Mesendoderm (in vitro differentiated cells): ENCODE results near the gene RND1.

ENCODE experiments used
- DNase-seq: peaks from one replicate; pipeline ENCODE4 v3.0.0; 2013
- H2AK5ac ChIP-seq: 2 replicates; pipeline ENCODE4 v1.6.1; 2013; ENCODE audit warnings: low read length, inconsistent platforms
- H2BK120ac ChIP-seq: 2 replicates; pipeline ENCODE4 v1.6.1; 2013; ENCODE audit warnings: low read depth, mild to moderate bottlenecking, low read length, moderate library complexity, mixed read lengths
- H2BK15ac ChIP-seq: replicated peaks from 2 replicates; pipeline ENCODE4 v1.6.1; 2013; ENCODE audit warnings: low read depth, mild to moderate bottlenecking, moderate library complexity
- H2BK5ac ChIP-seq: 2 replicates; pipeline ENCODE4 v1.6.1; 2013; ENCODE audit warnings: low read length, inconsistent platforms
- H3K18ac ChIP-seq: 2 replicates; pipeline ENCODE4 v1.6.1; 2013; ENCODE audit warnings: mild to moderate bottlenecking, low read length, mixed read lengths
- H3K23ac ChIP-seq: one replicate; pipeline ENCODE4 v1.6.1; 2013; ENCODE audit warnings: low read length
- H3K27ac ChIP-seq: 2 replicates; pipeline ENCODE4 v1.5.1; 2013; ENCODE audit warnings: low read depth, mild to moderate bottlenecking, inconsistent platforms, low read length, moderate library complexity
- H3K27me3 ChIP-seq: 2 replicates; pipeline ENCODE4 v1.6.1; 2013; ENCODE audit warnings: low read length, control low read depth, mild to moderate bottlenecking, inconsistent platforms; ENCODE audit not compliant: insufficient read depth, poor library complexity
- H3K36me3 ChIP-seq: 2 replicates; pipeline ENCODE4 v1.6.1; 2013; ENCODE audit warnings: low read length, inconsistent platforms; ENCODE audit not compliant: control insufficient read depth, insufficient read depth
- H3K4ac ChIP-seq: one replicate; pipeline ENCODE4 v1.6.1; 2013; ENCODE audit warnings: low read depth, mild to moderate bottlenecking, low read length, moderate library complexity
- H3K4me1 ChIP-seq: 2 replicates; pipeline ENCODE4 v1.6.1; 2013; ENCODE audit warnings: low read depth, low read length, inconsistent platforms; ENCODE audit not compliant: control insufficient read depth
- H3K4me2 ChIP-seq: 2 replicates; pipeline ENCODE4 v1.6.1; 2013; ENCODE audit warnings: low read length
- H3K4me3 ChIP-seq: 2 replicates; pipeline ENCODE4 v1.5.1; 2013; ENCODE audit warnings: mild to moderate bottlenecking, low read length
- H3K56ac ChIP-seq: one replicate; pipeline ENCODE4 v1.6.1; 2013; ENCODE audit warnings: low read length
- H3K79me1 ChIP-seq: 2 replicates; pipeline ENCODE4 v1.6.1; 2013; ENCODE audit warnings: low read length, inconsistent platforms
- H3K79me2 ChIP-seq: 2 replicates; pipeline ENCODE4 v1.6.1; 2013; ENCODE audit warnings: mild to moderate bottlenecking, low read length; ENCODE audit not compliant: control insufficient read depth, insufficient read depth
- H3K9ac ChIP-seq: 2 replicates; pipeline ENCODE4 v1.6.1; 2013; ENCODE audit warnings: low read length, inconsistent platforms
- H4K5ac ChIP-seq: one replicate; pipeline ENCODE4 v1.6.1; 2013; ENCODE audit warnings: low read length
- H4K8ac ChIP-seq: one replicate; pipeline ENCODE4 v1.6.1; 2013; ENCODE audit warnings: low read depth, mild to moderate bottlenecking, control low read depth, low read length, moderate library complexity
- whole genome bisulfite sequencing: extraction: QIAGEN DNeasy Blood & Tissue Kit; methylation state at CpG from one replicate; pipeline ENCODE4 v1.1.7; 2013; ENCODE audit warnings: low lambda C conversion rate, missing lambda C conversion rate; ENCODE audit not compliant: insufficient coverage; ENCODE audit errors: extremely low coverage; 5-methylcytosine and 5-hydroxymethylcytosine counted together

RND1 gene

GRCh38 chr12:48815126-48816110 is 50.3 kb downstream of the RND1 start:
- peak; percentile 91 for DNase-seq
- Histone ChIP-seq H3K79me2 (no peaks in the 10 kb centered on the region), H3K4me3 (peak overlapping the region; percentile 90), H2AK5ac (no peak overlapping the region), H4K8ac (no peak overlapping the region), H3K36me3 (no peaks in the 10 kb centered on the region), H3K23ac (peak overlapping the region; percentile 76), H3K18ac (peak overlapping the region; percentile 12), H2BK120ac (no peak overlapping the region), H3K4me1 (peaks cover 5% of the 10 kb centered on the region), H3K79me1 (no peaks in the 10 kb centered on the region), H3K9ac (peak overlapping the region; percentile 95), H3K27ac (no peak overlapping the region), H2BK15ac (no peak overlapping the region), H3K56ac (peak overlapping the region; percentile 99), H2BK5ac (peak overlapping the region; percentile 82), H4K5ac (no peak overlapping the region), H3K4ac (no peak overlapping the region), H3K4me2 (peak overlapping the region; percentile 97), H3K27me3 (peaks cover 16% of the 10 kb centered on the region)
- no CpG with 5 or more reads among the region's 54 CpGs for WGBS

GRCh38 chr12:48814262-48815125 is 51.2 kb downstream of the RND1 start:
- peaks cover 16% of the 10 kb centered on the region for H3K27me3 ChIP-seq
- H3K9ac ChIP-seq, result peak overlapping the region; percentile 95
- WGBS, result no CpG with 5 or more reads among the region's 70 CpGs
- H3K79me1 ChIP-seq, result no peaks in the 10 kb centered on the region
- H3K4me3 ChIP-seq, result peak overlapping the region; percentile 90
- no peak overlapping the region for H4K8ac ChIP-seq
- no peak overlapping the region for H2BK5ac ChIP-seq
- H2BK15ac ChIP-seq, result no peak overlapping the region
- no peak overlapping the region for H2AK5ac ChIP-seq
- H4K5ac ChIP-seq, result no peak overlapping the region
- H3K23ac ChIP-seq, result peak overlapping the region; percentile 76
- peak; percentile 64 for DNase-seq
- H3K4ac ChIP-seq, result no peak overlapping the region
- no peaks in the 10 kb centered on the region for H3K79me2 ChIP-seq
- no peak overlapping the region for H3K27ac ChIP-seq
- peak overlapping the region; percentile 13 for H3K18ac ChIP-seq
- H2BK120ac ChIP-seq, result no peak overlapping the region
- peak overlapping the region; percentile 97 for H3K4me2 ChIP-seq
- peaks cover 5% of the 10 kb centered on the region for H3K4me1 ChIP-seq
- H3K56ac ChIP-seq, result peak overlapping the region; percentile 99
- no peaks in the 10 kb centered on the region for H3K36me3 ChIP-seq

GRCh38 chr12:48813465-48814261 is 52.0 kb downstream of the RND1 start:
- Histone ChIP-seq H2AK5ac (no peak overlapping the region), H2BK5ac (no peak overlapping the region), H3K4ac (no peak overlapping the region), H3K18ac (no peak overlapping the region), H3K27me3 (peaks cover 16% of the 10 kb centered on the region), H2BK15ac (no peak overlapping the region), H3K79me2 (no peaks in the 10 kb centered on the region), H3K4me2 (peak overlapping the region; percentile 85), H3K27ac (no peak overlapping the region), H3K36me3 (no peaks in the 10 kb centered on the region), H2BK120ac (no peak overlapping the region), H3K56ac (peak overlapping the region; percentile 99), H4K8ac (no peak overlapping the region), H3K4me1 (no peaks in the 10 kb centered on the region), H3K23ac (peak overlapping the region; percentile 6), H3K79me1 (no peaks in the 10 kb centered on the region), H3K9ac (peak overlapping the region; percentile 95), H3K4me3 (peak overlapping the region; percentile 67), H4K5ac (no peak overlapping the region)
- peak; percentile 91 for DNase-seq
- WGBS, result no CpG with 5 or more reads among the region's 18 CpGs

GRCh38 chr12:48812389-48812788 is 53.3 kb downstream of the RND1 start:
- no peaks in the 10 kb centered on the region for H3K36me3 ChIP-seq
- H3K4me1 ChIP-seq, result no peaks in the 10 kb centered on the region
- no peaks in the 10 kb centered on the region for H3K79me1 ChIP-seq
- H3K18ac ChIP-seq, result no peak overlapping the region
- WGBS, result no CpG with 5 or more reads among the region's 2 CpGs
- no peak overlapping the region for H4K5ac ChIP-seq
- no peak overlapping the region for H2BK120ac ChIP-seq
- H3K27ac ChIP-seq, result no peak overlapping the region
- no peak overlapping the region for H2BK15ac ChIP-seq
- H3K27me3 ChIP-seq, result peaks cover 12% of the 10 kb centered on the region
- no peak overlapping the region for H3K9ac ChIP-seq
- no peak overlapping the region for H4K8ac ChIP-seq
- H2AK5ac ChIP-seq, result no peak overlapping the region
- DNase-seq, result no peak
- no peak overlapping the region for H3K4me2 ChIP-seq
- no peaks in the 10 kb centered on the region for H3K79me2 ChIP-seq
- H3K4me3 ChIP-seq, result no peak overlapping the region
- H3K56ac ChIP-seq, result peak overlapping the region; percentile 34
- H2BK5ac ChIP-seq, result no peak overlapping the region
- no peak overlapping the region for H3K23ac ChIP-seq
- H3K4ac ChIP-seq, result no peak overlapping the region

GRCh38 chr12:48811437-48812090 is 54.1 kb downstream of the RND1 start:
- H2BK5ac ChIP-seq, result no peak overlapping the region
- no peak overlapping the region for H4K8ac ChIP-seq
- H3K4me2 ChIP-seq, result no peak overlapping the region
- H3K27me3 ChIP-seq, result peaks cover 4% of the 10 kb centered on the region
- H3K18ac ChIP-seq, result no peak overlapping the region
- no peak for DNase-seq
- no peaks in the 10 kb centered on the region for H3K36me3 ChIP-seq
- no peak overlapping the region for H4K5ac ChIP-seq
- H3K79me2 ChIP-seq, result no peaks in the 10 kb centered on the region
- H3K4ac ChIP-seq, result no peak overlapping the region
- WGBS, result no CpG with 5 or more reads among the region's 5 CpGs
- no peak overlapping the region for H2BK15ac ChIP-seq
- H3K4me3 ChIP-seq, result no peak overlapping the region
- no peak overlapping the region for H3K23ac ChIP-seq
- no peak overlapping the region for H2BK120ac ChIP-seq
- no peaks in the 10 kb centered on the region for H3K4me1 ChIP-seq
- H3K27ac ChIP-seq, result no peak overlapping the region
- peak overlapping the region; percentile 27 for H3K56ac ChIP-seq
- no peaks in the 10 kb centered on the region for H3K79me1 ChIP-seq
- no peak overlapping the region for H2AK5ac ChIP-seq
- no peak overlapping the region for H3K9ac ChIP-seq
